HepG2 (cell line): ENCODE results near the gene ISLR2. TPM values are rescaled to one million over a fixed set of nuclear protein-coding genes. Genes with fewer than 3 reads are reported as not detected.

Source experiments
- ATAC-seq: fragments of 200-7000 bp; cut with Tn5 transposase; 3 replicates; pipeline ENCODE4 v1.9.1; 2020; ENCODE audit warnings: mild to moderate bottlenecking, moderate library complexity
- BruUV-seq: library from RNA; stranded (reverse); fragments of 400-500 nt; replicated peaks from 2 replicates; lab custom pipeline; 2021; lab: Mats Ljungman, UMichigan
- CTCF ChIA-PET: fragments of 300-600 bp; formaldehyde crosslinking; extraction: SDS; loops from one replicate; lab custom pipeline; 2021; ENCODE audit warnings: low total read pairs, inconsistent platforms, low intra/inter-chr PET ratio; lab: Yijun Ruan, JAX
- POLR2A ChIA-PET: fragments of 350-600 bp; sonication (Branson Sonifier 250); formaldehyde crosslinking; loops from one replicate; lab custom pipeline; 2020; ENCODE audit warnings: antibody characterized with exemption, inconsistent platforms; lab: Yijun Ruan, JAX
- DNase-seq: peaks from one replicate; pipeline ENCODE4 v3.0.0-alpha.2; 2015; ENCODE audit warnings: low spot score
- FAIRE-seq: peaks from 3 replicates; lab custom pipeline; 2011; peaks lifted over from hg19 to GRCh38; lab: Jason Lieb, UNC
- H2AFZ ChIP-seq: one replicate; pipeline ENCODE4 v1.6.1; 2011; ENCODE audit warnings: low read length, inconsistent platforms
- H3K27ac ChIP-seq: fragments of 300-600 bp; 3 replicates; pipeline ENCODE4 v1.8.0; 2011; ENCODE audit warnings: mixed run types, mild to moderate bottlenecking, mixed read lengths, low read length, inconsistent platforms; ENCODE audit not compliant: insufficient read depth; ENCODE audit errors: extremely low read length
- H3K27me3 ChIP-seq, 2 experiments: fragments of 200-600 bp in 1 of 2; 2 replicates in 1 of 2; 3 replicates in 1 of 2; pipeline versions ENCODE4 v1.6.0 to v1.8.0; 2011; ENCODE audit warnings: low read length in 2 of 2, mild to moderate bottlenecking in 2 of 2, moderate library complexity in 2 of 2, inconsistent platforms in 1 of 2; ENCODE audit not compliant: insufficient read depth in 2 of 2, control insufficient read depth in 1 of 2
- H3K36me3 ChIP-seq, 2 experiments: fragments of 200-600 bp in 1 of 2; replicated peaks in 1 of 2; 2 replicates in 1 of 2; 3 replicates in 1 of 2; pipeline versions ENCODE4 v1.5.1 to v1.8.0; 2011; ENCODE audit warnings: low read length in 2 of 2, inconsistent platforms in 1 of 2; ENCODE audit not compliant: insufficient read depth in 2 of 2, control insufficient read depth in 1 of 2
- H3K4me1 ChIP-seq: 2 replicates; pipeline ENCODE4 v1.5.1; 2012; ENCODE audit warnings: low read length, inconsistent platforms; ENCODE audit not compliant: insufficient read depth
- H3K4me2 ChIP-seq: 2 replicates; pipeline ENCODE4 v1.6.0; 2011; ENCODE audit warnings: low read depth, low read length, inconsistent platforms
- H3K4me3 ChIP-seq, 3 experiments: fragments of 200-600 bp in 1 of 3; sonication (generic), shearing (Covaris generic) in 1 of 3; replicated peaks in 1 of 3; 2 replicates each; pipeline ENCODE4 v1.5.1; 2011 to 2016; ENCODE audit warnings: low read length in 3 of 3, inconsistent platforms in 2 of 3, low read depth in 2 of 3, mild to moderate bottlenecking in 2 of 3, control low read depth in 1 of 3, mixed read lengths in 1 of 3; ENCODE audit not compliant: insufficient read depth in 1 of 3
- H3K79me2 ChIP-seq: one replicate; pipeline ENCODE4 v1.6.1; 2011; ENCODE audit warnings: low read length, inconsistent platforms; ENCODE audit not compliant: insufficient read depth
- H3K9ac ChIP-seq: 2 replicates; pipeline ENCODE4 v1.6.0; 2011; ENCODE audit warnings: mild to moderate bottlenecking, low read depth, low read length, inconsistent platforms; ENCODE audit not compliant: insufficient read depth
- H3K9me3 ChIP-seq: 2 replicates; pipeline ENCODE4 v1.5.1; 2012; ENCODE audit warnings: mild to moderate bottlenecking, low read length
- H4K20me1 ChIP-seq: 2 replicates; pipeline ENCODE4 v1.6.0; 2011; ENCODE audit warnings: inconsistent platforms, mild to moderate bottlenecking, low read length, moderate library complexity; ENCODE audit not compliant: insufficient read depth
- FOXJ3 ChIP-seq: sonication (generic); formaldehyde crosslinking; IDR thresholded peaks from 2 replicates; pipeline ENCODE4 v1.4.0; 2020; ENCODE audit warnings: missing genetic modification reagents, mild to moderate bottlenecking, borderline replicate concordance
- GATA4 ChIP-seq: sonication (generic); IDR thresholded peaks from 2 replicates; pipeline ENCODE4 v1.6.1; 2016; ENCODE audit warnings: antibody characterized with exemption, low read depth, borderline replicate concordance
- HOXD1 ChIP-seq: sonication (generic); formaldehyde crosslinking; IDR thresholded peaks from 2 replicates; pipeline ENCODE4 v1.5.0; 2020; ENCODE audit warnings: missing genetic modification reagents
- WIZ ChIP-seq: sonication (generic); formaldehyde crosslinking; IDR thresholded peaks from 2 replicates; pipeline ENCODE4 v1.5.1; 2020; ENCODE audit warnings: mild to moderate bottlenecking, missing genetic modification reagents
- ZNF496 ChIP-seq: sonication (generic); formaldehyde crosslinking; IDR thresholded peaks from 2 replicates; pipeline ENCODE4 v1.8.1; 2023; ENCODE audit warnings: mild to moderate bottlenecking, moderate library complexity, missing genetic modification reagents; ENCODE audit not compliant: insufficient replicate concordance
- ZNF747 ChIP-seq: sonication (generic); formaldehyde crosslinking; IDR thresholded peaks from 2 replicates; pipeline ENCODE4 v1.8.1; 2023; ENCODE audit warnings: missing genetic modification reagents, mild to moderate bottlenecking, borderline replicate concordance
- ZSCAN20 ChIP-seq: sonication (generic); formaldehyde crosslinking; IDR thresholded peaks from 2 replicates; pipeline ENCODE4 v1.4.0; 2020; ENCODE audit warnings: missing genetic modification reagents, mild to moderate bottlenecking, borderline replicate concordance
- WGBS: methylation state at CpG from one replicate; pipeline ENCODE4 v1.1.6; 2017; ENCODE audit warnings: low lambda C conversion rate; 5-methylcytosine and 5-hydroxymethylcytosine counted together
- in situ Hi-C: cut with HindIII; loops from 2 replicates; pipeline ENCODE4 v1.10.0; 2017; ENCODE audit warnings: low pct_unique_long_range_greater_than_20kb; ENCODE audit not compliant: extremely low pct_ligation_motif_present
- intact Hi-C: fragments of 100-400 bp; cut with micrococcal nuclease; formaldehyde crosslinking; loops from one replicate; pipeline ENCODE4 v1.10.0; 2022; ENCODE audit not compliant: unreplicated experiment
- polyA plus RNA-seq, 8 experiments: library from polyadenylated mRNA; depleted of rRNA in 3 of 8; stranded (reverse) in 7 of 8; unstranded in 1 of 8; fragments of >200 nt; fragmentation: Illumina TruSeq in 4 of 8; extraction: Trizol in 4 of 8; gene quantifications; 2 replicates each; pipeline versions ENCODE4 v1.2.1 to v1.2.3, GENCODE V29; 2011 to 2016; ENCODE audit warnings: low read depth in 4 of 8, missing spikeins in 1 of 8, mixed read lengths in 1 of 8; ENCODE audit not compliant: insufficient read depth in 1 of 8
- total RNA-seq, 5 experiments: library from RNA; depleted of rRNA; stranded (reverse); fragments of >200 nt; fragmentation: Illumina TruSeq; extraction: Trizol; gene quantifications; 2 replicates each; pipeline ENCODE4 v1.2.3, GENCODE V29; 2016; ENCODE audit warnings: low read depth in 1 of 5

The ISLR2 gene
- total and polyA plus RNA-seq, 2 of the 13 experiments (the other 11 are each of a cell fraction or from before 2014, with no cell fraction given), result not detected

DNA sequence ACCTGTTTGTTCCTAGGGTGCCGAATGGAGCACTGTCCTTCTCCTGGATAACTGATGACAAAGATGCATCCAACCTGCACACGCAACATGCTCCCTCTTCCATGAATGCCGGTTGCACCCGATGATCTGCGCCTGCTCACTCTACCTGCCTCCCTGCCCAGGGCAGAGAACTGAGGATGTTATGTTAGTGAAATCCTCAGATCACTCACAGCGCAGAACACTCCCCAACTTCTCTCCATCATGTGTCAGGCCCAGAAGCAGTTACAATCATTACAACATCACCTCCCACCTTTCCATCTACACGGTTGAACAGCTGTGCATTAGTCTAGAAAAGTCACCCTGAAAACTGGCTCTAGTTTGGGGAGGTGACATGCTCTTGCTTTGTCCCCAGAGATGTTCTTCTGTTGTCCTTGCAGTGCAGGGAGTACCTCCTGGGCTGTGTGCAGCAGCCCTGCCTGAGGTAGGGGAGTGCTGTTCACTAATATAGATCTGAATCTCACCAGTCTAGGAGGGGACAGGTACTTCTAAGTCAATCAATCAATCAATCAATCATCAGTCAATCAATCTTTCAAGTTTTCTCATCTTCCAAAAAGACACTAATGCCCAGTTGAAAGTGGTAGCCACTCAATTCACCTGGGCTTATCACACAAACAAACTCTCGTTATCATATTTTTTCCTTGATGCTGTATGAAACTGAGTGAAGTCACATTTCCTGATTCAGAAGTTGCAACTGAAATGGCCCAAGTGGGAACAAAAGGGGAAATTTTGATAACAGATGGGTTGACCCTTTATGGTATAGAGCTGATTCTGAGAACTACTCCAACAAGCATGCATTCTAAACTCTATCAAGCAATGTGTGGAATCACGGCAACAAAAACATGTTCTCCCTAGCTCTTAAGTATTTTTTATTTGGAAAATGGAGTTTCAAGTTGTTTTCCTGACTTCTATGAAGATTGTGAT, 27.8 kb downstream of the ISLR2 start:
- WGBS, result 8% methylated on average over 5 of the region's 9 CpGs
- Histone ChIP-seq H3K36me3 (no peaks in the 10 kb centered on the region), H3K27me3 (peaks cover 1 to 5% of the 10 kb centered on the region in 2 experiments; a peak in 2 of 5 replicates)
- BruUV-seq, result no TSS peak
- intact Hi-C loops, result no loop called here
- no peak for FAIRE-seq
- no peak for TF ChIP-seq ZNF496
- no peak for TF ChIP-seq HOXD1 (CRISPR knock-in tag)
- TF ChIP-seq ZSCAN20 (CRISPR knock-in tag), result no peak
- TF ChIP-seq GATA4, result no peak
- no peak for TF ChIP-seq FOXJ3
- no peak for TF ChIP-seq ZNF747 (CRISPR knock-in tag)
- no peak for TF ChIP-seq WIZ
- TF ChIP-seq, all 625 proteins: peak for 0
- ChIA-PET POLR2A (no interaction called here), CTCF (no interaction called here)
- DNase-seq (no peak), ATAC-seq (no peak)
- H3K4me2 ChIP-seq, result no peak overlapping the region
- H3K4me3 ChIP-seq, result no peak overlapping the region
- no peaks in the 10 kb centered on the region for H3K79me2 ChIP-seq
- H3K27ac ChIP-seq, result no peak overlapping the region
- H3K4me1 ChIP-seq, result no peaks in the 10 kb centered on the region
- H2AFZ ChIP-seq, result no peak overlapping the region
- no peak overlapping the region for H3K9ac ChIP-seq
- H3K9me3 ChIP-seq, result no peaks in the 10 kb centered on the region
- in situ Hi-C loops, result no loop called here
- no peaks in the 10 kb centered on the region for H4K20me1 ChIP-seq
